ENCODE measurements around the gene VSTM1.

DNA sequence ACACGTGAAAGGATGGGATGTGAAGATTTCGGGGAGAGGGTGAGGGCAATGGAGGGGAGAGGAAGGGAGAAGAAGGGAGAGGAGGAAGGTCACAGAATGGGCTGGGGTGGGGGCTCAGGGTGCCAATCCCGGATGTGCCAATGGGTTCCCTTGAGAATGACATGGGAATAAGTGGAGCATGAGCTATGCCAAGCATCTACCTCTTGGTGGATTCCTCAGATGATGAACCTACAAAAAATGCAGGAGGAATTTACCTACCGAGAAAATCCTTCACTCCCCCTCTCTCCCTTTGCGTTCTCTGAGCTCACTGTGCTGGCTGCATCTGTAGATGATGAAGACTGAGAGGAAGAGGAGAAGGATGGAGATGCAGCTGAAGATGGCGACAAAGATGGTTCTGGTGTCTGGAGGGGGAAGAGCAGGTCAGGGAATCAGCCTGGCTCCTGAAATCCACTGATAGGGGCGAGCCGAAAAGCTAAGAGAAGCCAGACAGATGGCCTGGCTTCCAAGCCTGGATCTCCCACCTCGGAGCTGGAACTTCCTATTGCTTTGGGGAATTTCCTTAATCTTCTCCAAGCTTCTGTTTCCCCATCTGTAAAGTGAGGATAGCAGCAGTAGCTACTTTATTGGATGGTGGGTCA, 21.6 kb downstream of the VSTM1 start:
- TF ChIP-seq EZH2phosphoT487 (IDR thresholded peaks at IDR 0.05; ENCODE audit: borderline replicate concordance, low read depth, low read length), result no peak
- TF ChIP-seq, protein P1, sequence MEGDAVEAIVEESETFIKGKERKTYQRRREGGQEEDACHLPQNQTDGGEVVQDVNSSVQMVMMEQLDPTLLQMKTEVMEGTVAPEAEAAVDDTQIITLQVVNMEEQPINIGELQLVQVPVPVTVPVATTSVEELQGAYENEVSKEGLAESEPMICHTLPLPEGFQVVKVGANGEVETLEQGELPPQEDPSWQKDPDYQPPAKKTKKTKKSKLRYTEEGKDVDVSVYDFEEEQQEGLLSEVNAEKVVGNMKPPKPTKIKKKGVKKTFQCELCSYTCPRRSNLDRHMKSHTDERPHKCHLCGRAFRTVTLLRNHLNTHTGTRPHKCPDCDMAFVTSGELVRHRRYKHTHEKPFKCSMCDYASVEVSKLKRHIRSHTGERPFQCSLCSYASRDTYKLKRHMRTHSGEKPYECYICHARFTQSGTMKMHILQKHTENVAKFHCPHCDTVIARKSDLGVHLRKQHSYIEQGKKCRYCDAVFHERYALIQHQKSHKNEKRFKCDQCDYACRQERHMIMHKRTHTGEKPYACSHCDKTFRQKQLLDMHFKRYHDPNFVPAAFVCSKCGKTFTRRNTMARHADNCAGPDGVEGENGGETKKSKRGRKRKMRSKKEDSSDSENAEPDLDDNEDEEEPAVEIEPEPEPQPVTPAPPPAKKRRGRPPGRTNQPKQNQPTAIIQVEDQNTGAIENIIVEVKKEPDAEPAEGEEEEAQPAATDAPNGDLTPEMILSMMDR (conservative IDR thresholded peaks at IDR 0.05; ENCODE audit: low read length), result no peak
